ENCODE measurements around the gene NAT14. TPM values are rescaled to one million over a fixed set of nuclear protein-coding genes. Genes with fewer than 3 reads are reported as not detected.
A peak's percentile ranks its signal among the peaks of the same experiment; 100 is the strongest.

The NAT14 gene
- total and polyA plus RNA-seq, 2 donors from 2014 or later, result 42.6 to 45.0 TPM

DNA sequence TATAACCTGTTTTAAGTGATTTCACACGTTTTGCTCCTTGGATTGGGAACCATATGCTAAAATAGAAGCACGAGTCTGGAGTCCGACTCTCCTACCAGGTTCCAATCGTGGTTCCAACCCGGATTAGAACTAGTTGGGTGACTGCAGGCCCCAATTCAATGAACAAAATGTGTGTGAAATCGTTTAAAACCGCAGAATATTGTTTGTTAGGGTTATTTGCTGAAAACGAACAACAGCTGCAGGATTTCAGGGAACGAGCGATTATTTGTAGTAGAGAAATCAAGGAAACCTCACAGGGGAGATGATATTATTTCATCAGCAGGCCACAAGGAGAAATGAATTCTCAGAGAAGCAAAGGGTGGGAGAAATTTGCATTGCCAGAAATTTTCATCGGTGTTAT, 20.0 kb downstream of the NAT14 start:
- no peak overlapping the region for H3K27ac ChIP-seq (ENCODE audit: low read depth in 2 of 2, low read length in 2 of 2)
- intact Hi-C loops (cut with DNase I), result loop anchor here (10.0 kb wide), 1 partner anchor 360 kb away; the partner anchor contains the start of gene TNNT1
- FAIRE-seq, result no peak

DNA sequence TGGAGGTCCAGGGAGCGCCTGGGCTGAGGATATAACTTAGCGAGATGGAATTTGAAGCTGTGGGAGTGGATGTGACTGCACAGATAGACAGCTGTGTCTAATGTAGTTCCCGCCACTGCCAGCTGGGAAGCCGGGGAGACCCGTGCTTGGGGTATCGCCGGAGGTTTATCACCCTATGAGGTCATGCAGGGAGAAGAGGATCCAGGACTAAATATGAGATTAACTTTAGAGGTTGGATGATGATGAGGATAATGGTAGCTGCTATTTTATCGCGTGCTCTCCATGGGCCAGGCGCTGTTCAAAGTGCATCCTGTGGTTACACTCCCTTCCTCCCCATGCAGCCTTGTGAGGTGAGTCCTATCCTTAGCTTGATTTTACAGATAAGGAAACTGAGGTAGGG, 23.1 kb downstream of the NAT14 start:
- intact Hi-C loops (cut with DNase I), result loop anchor here (10.0 kb wide), 1 partner anchor 363 kb away; the partner anchor contains the start of gene TNNT1
- H3K9ac ChIP-seq (ENCODE audit: low read length in 3 of 3), result no peak overlapping the region

More for the DNA sequence above, 20.0 kb downstream of the NAT14 start:
- TF ChIP-seq, protein P1, sequence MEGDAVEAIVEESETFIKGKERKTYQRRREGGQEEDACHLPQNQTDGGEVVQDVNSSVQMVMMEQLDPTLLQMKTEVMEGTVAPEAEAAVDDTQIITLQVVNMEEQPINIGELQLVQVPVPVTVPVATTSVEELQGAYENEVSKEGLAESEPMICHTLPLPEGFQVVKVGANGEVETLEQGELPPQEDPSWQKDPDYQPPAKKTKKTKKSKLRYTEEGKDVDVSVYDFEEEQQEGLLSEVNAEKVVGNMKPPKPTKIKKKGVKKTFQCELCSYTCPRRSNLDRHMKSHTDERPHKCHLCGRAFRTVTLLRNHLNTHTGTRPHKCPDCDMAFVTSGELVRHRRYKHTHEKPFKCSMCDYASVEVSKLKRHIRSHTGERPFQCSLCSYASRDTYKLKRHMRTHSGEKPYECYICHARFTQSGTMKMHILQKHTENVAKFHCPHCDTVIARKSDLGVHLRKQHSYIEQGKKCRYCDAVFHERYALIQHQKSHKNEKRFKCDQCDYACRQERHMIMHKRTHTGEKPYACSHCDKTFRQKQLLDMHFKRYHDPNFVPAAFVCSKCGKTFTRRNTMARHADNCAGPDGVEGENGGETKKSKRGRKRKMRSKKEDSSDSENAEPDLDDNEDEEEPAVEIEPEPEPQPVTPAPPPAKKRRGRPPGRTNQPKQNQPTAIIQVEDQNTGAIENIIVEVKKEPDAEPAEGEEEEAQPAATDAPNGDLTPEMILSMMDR (IDR thresholded peaks at IDR 0.05; ENCODE audit: borderline replicate concordance, extremely low read depth, insufficient read depth), result no peak
- no peak overlapping the region for H3K4me3 ChIP-seq (ENCODE audit: low read length in 3 of 3)
- DNase-seq, result no peak
- H3K9ac ChIP-seq (ENCODE audit: low read length in 3 of 3), result no peak overlapping the region
- no peaks in the 10 kb centered on the region for H3K27me3 ChIP-seq (ENCODE audit: control insufficient read depth, insufficient read depth, low read length)
- no peaks in the 10 kb centered on the region for H3K36me3 ChIP-seq (ENCODE audit: control insufficient read depth in 2 of 3, insufficient read depth in 3 of 3, low read length in 3 of 3)
- H3K4me1 ChIP-seq (ENCODE audit: control insufficient read depth in 2 of 3, insufficient read depth in 2 of 3, low read depth in 1 of 3, low read length in 3 of 3), result peaks cover 0 to 4% (median 0%) of the 10 kb centered on the region in 3 donors
- H3K9me3 ChIP-seq (ENCODE audit: control insufficient read depth in 2 of 3, insufficient read depth in 1 of 3, low read length in 3 of 3), result no peaks in the 10 kb centered on the region

DNA sequence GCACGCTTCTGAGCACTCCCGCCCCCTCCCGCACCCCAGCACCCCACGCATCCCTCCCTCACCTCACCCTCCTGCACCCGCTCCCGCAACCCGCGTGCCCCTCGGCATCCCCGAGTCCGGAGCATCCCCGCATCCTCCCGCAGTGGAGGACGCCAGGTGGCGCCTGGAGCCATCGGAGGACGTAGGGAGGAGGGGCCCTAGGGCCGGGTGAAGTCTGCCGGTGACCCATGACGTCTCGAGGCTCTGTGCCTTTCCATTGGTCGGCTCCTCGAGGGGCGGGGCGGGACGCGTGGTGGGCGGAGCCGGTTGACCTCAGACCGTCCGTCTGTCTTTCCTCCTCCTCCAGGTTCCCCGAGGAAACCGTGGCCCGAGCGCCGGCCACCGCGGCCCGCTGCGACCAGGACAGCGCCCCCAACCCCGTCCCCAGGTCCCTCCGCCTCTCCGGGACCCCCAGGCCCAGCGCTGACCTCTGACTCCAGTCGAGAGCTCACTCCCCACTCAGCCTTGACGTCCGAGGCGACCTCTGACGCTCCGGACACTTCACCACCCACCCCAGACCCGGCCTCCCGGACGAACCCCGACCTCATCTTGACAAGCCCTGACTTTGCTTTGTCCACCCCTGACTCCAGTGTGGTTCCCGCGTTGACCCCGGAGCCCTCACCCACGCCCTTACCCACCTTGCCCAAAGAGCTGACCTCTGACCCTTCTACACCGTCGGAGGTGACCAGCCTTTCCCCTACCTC, 32.1 kb downstream of the NAT14 start:
- Histone ChIP-seq H3K4me1 (ENCODE audit: control insufficient read depth in 2 of 3, insufficient read depth in 2 of 3, low read depth in 1 of 3, low read length in 3 of 3) (no peaks in the 10 kb centered on the region), H3K9ac (ENCODE audit: low read length in 3 of 3) (peak overlapping the region in 1 of 3 donors; percentile 84), H3K9me3 (ENCODE audit: control insufficient read depth in 2 of 3, insufficient read depth in 1 of 3, low read length in 3 of 3) (no peaks in the 10 kb centered on the region), H3K27ac (ENCODE audit: low read depth in 2 of 2, low read length in 2 of 2) (peak overlapping the region; percentile 78 to 91), H3K27me3 (ENCODE audit: control insufficient read depth, insufficient read depth, low read length) (no peaks in the 10 kb centered on the region), H3K4me3 (ENCODE audit: low read length in 3 of 3) (peak overlapping the region in 1 of 3 donors; percentile 67), H3K36me3 (ENCODE audit: control insufficient read depth in 2 of 3, insufficient read depth in 3 of 3, low read length in 3 of 3) (no peaks in the 10 kb centered on the region)
- DNase-seq (peak; percentile 91 to 98 (median 95)), FAIRE-seq (peak; percentile 85)
- intact Hi-C loops (cut with DNase I), result no loop called here
- TF ChIP-seq, protein P1 (IDR thresholded peaks at IDR 0.05; ENCODE audit: borderline replicate concordance, extremely low read depth, insufficient read depth), result peak; percentile 93

More for the DNA sequence above, 23.1 kb downstream of the NAT14 start:
- peaks cover 0 to 4% (median 0%) of the 10 kb centered on the region in 3 donors for H3K4me1 ChIP-seq (ENCODE audit: control insufficient read depth in 2 of 3, insufficient read depth in 2 of 3, low read depth in 1 of 3, low read length in 3 of 3)
- TF ChIP-seq, protein P1 (IDR thresholded peaks at IDR 0.05; ENCODE audit: borderline replicate concordance, extremely low read depth, insufficient read depth), result no peak
- no peak overlapping the region for H3K4me3 ChIP-seq (ENCODE audit: low read length in 3 of 3)
- no peak for FAIRE-seq
- DNase-seq, result no peak
- no peaks in the 10 kb centered on the region for H3K9me3 ChIP-seq (ENCODE audit: control insufficient read depth in 2 of 3, insufficient read depth in 1 of 3, low read length in 3 of 3)
- H3K27me3 ChIP-seq (ENCODE audit: control insufficient read depth, insufficient read depth, low read length), result no peaks in the 10 kb centered on the region
- no peak overlapping the region for H3K27ac ChIP-seq (ENCODE audit: low read depth in 2 of 2, low read length in 2 of 2)
- no peaks in the 10 kb centered on the region for H3K36me3 ChIP-seq (ENCODE audit: control insufficient read depth in 2 of 3, insufficient read depth in 3 of 3, low read length in 3 of 3)
